ENCODE measurements around the gene LBP. TPM values are rescaled to one million over a fixed set of nuclear protein-coding genes. Genes with fewer than 3 reads are reported as not detected.
"Not testable (repeated sequence)": the region's sequence is repeated elsewhere in the genome, so short reads cannot be mapped to it uniquely, and the experiment has no call there.

LBP gene
- total RNA-seq, 1 experiment from 2014 or later, result 0.52 TPM

- TF ChIP-seq CTCF (conservative IDR thresholded peaks at IDR 0.05), result no peak
- Mint-ChIP-seq H3K36me3 (ENCODE audit: insufficient read depth in 1 of 3, low read depth in 3 of 3) (peaks cover 0 to 4% (median 0%) of the 10 kb centered on the region in 3 experiments; a peak in 2 of 7 replicates), H3K27ac (peak overlapping the region in 1 of 3 experiments; percentile 80; a peak in 1 of 7 replicates), H3K4me1 (peaks cover 5 to 8% of the 10 kb centered on the region in 2 experiments), H3K4me3 (no peak overlapping the region), H3K9me3 (peaks cover 2 to 3% of the 10 kb centered on the region in 2 experiments; a peak in 3 of 5 replicates), H3K27me3 (ENCODE audit: low read depth) (peaks cover 3% of the 10 kb centered on the region)
- Histone ChIP-seq H3T11ph (ENCODE audit: low read length) (no peak overlapping the region), H2BK12ac (ENCODE audit: insufficient read length, low read depth, low read length) (no peak overlapping the region), H2AK5ac (ENCODE audit: insufficient read length, low read length) (no peak overlapping the region), H3K27ac (ENCODE audit: insufficient read length, low read depth, low read length) (no peak overlapping the region), H3K18ac (ENCODE audit: insufficient read length, low read depth, low read length) (no peak overlapping the region), H2BK15ac (ENCODE audit: low read depth, low read length) (no peak overlapping the region), H3K79me2 (ENCODE audit: insufficient read depth, low read length) (0 out of 2 replicates have a peak, but pooled peaks cover 2% of the 10 kb centered on the region), H2BK20ac (ENCODE audit: low read depth, low read length, poor library complexity, severe bottlenecking) (no peak overlapping the region), H4K91ac (ENCODE audit: insufficient read length, low read depth, low read length) (no peak overlapping the region), H3K23me2 (ENCODE audit: insufficient read length, low read depth, low read length, poor library complexity, severe bottlenecking) (no peaks in the 10 kb centered on the region), H3K23ac (ENCODE audit: insufficient read length, low read depth, low read length) (no peak overlapping the region), H3K79me1 (ENCODE audit: insufficient read depth, low read depth, low read length, poor library complexity, severe bottlenecking) (no peaks in the 10 kb centered on the region), H2BK120ac (ENCODE audit: low read depth, low read length, poor library complexity, severe bottlenecking) (no peak overlapping the region), H2AFZ (ENCODE audit: low read length) (no peak overlapping the region), H3K4ac (ENCODE audit: low read depth, low read length) (no peak overlapping the region), H2BK5ac (ENCODE audit: insufficient read length, low read length) (no peak overlapping the region), H3K27me3 (ENCODE audit: insufficient read depth, low read length) (no peaks in the 10 kb centered on the region), H3K14ac (ENCODE audit: insufficient read depth, low read length) (no peak overlapping the region), H3K4me1 (ENCODE audit: insufficient read depth, low read length) (no peaks in the 10 kb centered on the region), H4K8ac (replicated peaks; ENCODE audit: insufficient read length, low read depth, low read length) (no peak overlapping the region), H4K5ac (ENCODE audit: insufficient read length, low read depth, low read length) (no peak overlapping the region), H4K20me1 (ENCODE audit: control insufficient read depth, insufficient read depth, insufficient read length) (no peaks in the 10 kb centered on the region), H3K9ac (ENCODE audit: extremely low read depth, insufficient read length, low read length) (no peak overlapping the region), H3K56ac (ENCODE audit: insufficient read length, low read depth, low read length) (no peak overlapping the region), H3K4me2 (ENCODE audit: insufficient read depth, insufficient read length, low read length) (no peak overlapping the region), H3K9me3 (ENCODE audit: control insufficient read depth, low read depth, low read length) (no peaks in the 10 kb centered on the region)
- no peak for DNase-seq
- WGBS (ENCODE audit: extremely low coverage, insufficient read length, low lambda C conversion rate), result no CpG with 5 or more reads among the region's 11 CpGs
Observed at GRCh38 chr20:38377039-38377685, 30.9 kb downstream of the LBP start.

GRCh38 chr20:38377838-38378237, 31.6 kb downstream of the LBP start:
- not testable (repeated sequence) for H3K27ac Mint-ChIP-seq; DNase-seq; H3T11ph ChIP-seq (ENCODE audit: low read length); H4K91ac ChIP-seq (ENCODE audit: insufficient read length, low read depth, low read length); H4K8ac ChIP-seq (replicated peaks; ENCODE audit: insufficient read length, low read depth, low read length); H3K4me1 ChIP-seq (ENCODE audit: insufficient read depth, low read length); H3K23ac ChIP-seq (ENCODE audit: insufficient read length, low read depth, low read length); H3K9me3 ChIP-seq (ENCODE audit: control insufficient read depth, low read depth, low read length); H2BK20ac ChIP-seq (ENCODE audit: low read depth, low read length, poor library complexity, severe bottlenecking); H2BK120ac ChIP-seq (ENCODE audit: low read depth, low read length, poor library complexity, severe bottlenecking); H3K27me3 Mint-ChIP-seq (ENCODE audit: low read depth); H3K36me3 Mint-ChIP-seq (ENCODE audit: insufficient read depth in 1 of 3, low read depth in 3 of 3); H3K14ac ChIP-seq (ENCODE audit: insufficient read depth, low read length); H2BK12ac ChIP-seq (ENCODE audit: insufficient read length, low read depth, low read length); H3K4ac ChIP-seq (ENCODE audit: low read depth, low read length); H3K9ac ChIP-seq (ENCODE audit: extremely low read depth, insufficient read length, low read length); H2BK5ac ChIP-seq (ENCODE audit: insufficient read length, low read length); H3K27me3 ChIP-seq (ENCODE audit: insufficient read depth, low read length); H3K56ac ChIP-seq (ENCODE audit: insufficient read length, low read depth, low read length); H3K9me3 Mint-ChIP-seq; H3K4me2 ChIP-seq (ENCODE audit: insufficient read depth, insufficient read length, low read length); H4K20me1 ChIP-seq (ENCODE audit: control insufficient read depth, insufficient read depth, insufficient read length); H3K18ac ChIP-seq (ENCODE audit: insufficient read length, low read depth, low read length); H3K79me2 ChIP-seq (ENCODE audit: insufficient read depth, low read length); H3K4me3 Mint-ChIP-seq; H2AK5ac ChIP-seq (ENCODE audit: insufficient read length, low read length); H2AFZ ChIP-seq (ENCODE audit: low read length); H3K27ac ChIP-seq (ENCODE audit: insufficient read length, low read depth, low read length); H3K79me1 ChIP-seq (ENCODE audit: insufficient read depth, low read depth, low read length, poor library complexity, severe bottlenecking); H3K23me2 ChIP-seq (ENCODE audit: insufficient read length, low read depth, low read length, poor library complexity, severe bottlenecking); H2BK15ac ChIP-seq (ENCODE audit: low read depth, low read length); H4K5ac ChIP-seq (ENCODE audit: insufficient read length, low read depth, low read length)
- no CpG with 5 or more reads among the region's 5 CpGs for WGBS (ENCODE audit: extremely low coverage, insufficient read length, low lambda C conversion rate)
- peaks cover 11 to 15% of the 10 kb centered on the region in 2 experiments for H3K4me1 Mint-ChIP-seq

All from H9 (cell line).